Ishikawa (cell line): ENCODE measurements around the gene SRRM2.

ENCODE experiments used
- CEBPB ChIP-seq: IDR thresholded peaks from 2 replicates; pipeline ENCODE4 v1.6.1; 2012
- CREB1 ChIP-seq: IDR thresholded peaks from 2 replicates; pipeline ENCODE4 v1.6.1; 2012; ENCODE audit warnings: low read depth
- EGR1 ChIP-seq: IDR thresholded peaks from 2 replicates; pipeline ENCODE4 v1.6.1; 2012
- EP300 ChIP-seq: IDR thresholded peaks from 2 replicates; pipeline ENCODE4 v1.6.1; 2012; ENCODE audit warnings: borderline replicate concordance
- FOXM1 ChIP-seq: IDR thresholded peaks from 2 replicates; pipeline ENCODE4 v1.6.1; 2012; ENCODE audit warnings: low read depth, borderline replicate concordance
- MAX ChIP-seq: IDR thresholded peaks from 2 replicates; pipeline ENCODE4 v1.6.1; 2012
- NFIC ChIP-seq: IDR thresholded peaks from 2 replicates; pipeline ENCODE4 v1.6.1; 2012
- RAD21 ChIP-seq: IDR thresholded peaks from 2 replicates; pipeline ENCODE4 v1.6.1; 2012; ENCODE audit warnings: low read depth
- REST ChIP-seq: IDR thresholded peaks from 2 replicates; pipeline ENCODE4 v1.6.1; 2012; ENCODE audit warnings: low read depth, mild to moderate bottlenecking
- TAF1 ChIP-seq: IDR thresholded peaks from 2 replicates; pipeline ENCODE4 v1.6.1; 2012; ENCODE audit warnings: low read depth, mild to moderate bottlenecking
- TCF12 ChIP-seq: IDR thresholded peaks from 2 replicates; pipeline ENCODE4 v1.6.1; 2012; ENCODE audit warnings: low read depth
- TEAD4 ChIP-seq: IDR thresholded peaks from 2 replicates; pipeline ENCODE4 v1.6.1; 2012
- YY1 ChIP-seq: IDR thresholded peaks from 2 replicates; pipeline ENCODE4 v1.6.1; 2012; ENCODE audit warnings: low read depth
- ZBTB7A ChIP-seq: IDR thresholded peaks from 2 replicates; pipeline ENCODE4 v1.6.1; 2012; ENCODE audit warnings: low read depth
- TF ChIP-seq, protein P1 (sequence below): IDR thresholded peaks from 2 replicates; pipeline ENCODE4 v1.6.1; 2012

The SRRM2 gene

DNA sequence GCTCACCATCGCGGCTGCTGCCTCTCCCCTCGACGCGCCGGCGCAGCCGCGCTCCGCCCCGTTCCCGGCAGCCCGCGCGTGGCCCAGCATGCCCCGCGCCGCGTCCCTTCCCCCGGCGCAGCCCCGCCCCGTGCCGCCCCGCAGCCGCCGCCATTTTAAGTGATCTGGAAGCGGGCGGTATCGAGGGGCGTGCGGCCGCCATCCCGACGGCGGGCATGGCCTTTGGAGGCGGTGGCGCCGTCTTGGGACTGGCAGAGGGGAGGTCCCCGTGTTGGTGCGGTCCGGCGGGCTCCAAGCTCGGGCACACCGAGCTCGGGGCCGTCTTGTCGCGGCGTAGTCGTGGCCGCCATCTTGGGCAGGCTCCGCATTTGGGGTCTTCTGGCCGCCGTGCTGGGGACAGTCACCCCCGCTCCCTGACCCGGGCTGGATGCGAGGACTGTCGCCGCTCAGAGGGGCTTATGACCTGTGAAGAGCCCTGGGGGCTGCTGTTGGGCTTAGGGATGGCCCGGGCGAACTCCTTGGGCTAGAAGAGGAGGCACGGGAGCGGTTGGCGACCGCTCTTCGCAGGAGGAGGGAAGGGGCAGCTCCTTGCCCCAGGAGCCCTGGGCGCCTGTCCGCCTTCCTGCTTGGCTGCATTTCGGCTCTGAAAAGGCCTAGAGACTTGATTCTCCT, 24.9 kb downstream of the SRRM2 start, which contains the start of gene ELOB:
Gene ELOB (minus strand): TSS at position 50 of the 672 bp plus-strand sequence. CDS start 41 bp downstream, at position 9.
- TF ChIP-seq EP300, result no peak; the same call in 1 of the 2 replicates
- TF ChIP-seq EGR1, result peak; percentile 23; the same call in 1 of the 2 replicates
- 0 out of 2 replicates have a peak, but pooled peaks have one; percentile 12 for TF ChIP-seq REST
- TF ChIP-seq TEAD4, result peak; percentile 70
- TF ChIP-seq CEBPB, result no peak
- TF ChIP-seq, protein P1, sequence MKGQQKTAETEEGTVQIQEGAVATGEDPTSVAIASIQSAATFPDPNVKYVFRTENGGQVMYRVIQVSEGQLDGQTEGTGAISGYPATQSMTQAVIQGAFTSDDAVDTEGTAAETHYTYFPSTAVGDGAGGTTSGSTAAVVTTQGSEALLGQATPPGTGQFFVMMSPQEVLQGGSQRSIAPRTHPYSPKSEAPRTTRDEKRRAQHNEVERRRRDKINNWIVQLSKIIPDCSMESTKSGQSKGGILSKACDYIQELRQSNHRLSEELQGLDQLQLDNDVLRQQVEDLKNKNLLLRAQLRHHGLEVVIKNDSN, result no peak
- peak; percentile 61; the same call in 1 of the 2 replicates for TF ChIP-seq ZBTB7A
- no peak for TF ChIP-seq RAD21
- peak; percentile 97 for TF ChIP-seq TAF1
- TF ChIP-seq TCF12, result no peak
- 0 out of 2 replicates have a peak, but pooled peaks have one; percentile 6 for TF ChIP-seq NFIC
- TF ChIP-seq CREB1, result peak; percentile 36; the same call in 1 of the 2 replicates
- peak; percentile 96 for TF ChIP-seq YY1
- no peak for TF ChIP-seq FOXM1
- peak; percentile 51 for TF ChIP-seq MAX

- no peak for TF ChIP-seq TAF1
- no peak for TF ChIP-seq YY1
- TF ChIP-seq NFIC, result no peak
- no peak for TF ChIP-seq MAX
Observed at GRCh38 chr16:2777903-2778629, 25.6 kb downstream of the SRRM2 start.

DNA sequence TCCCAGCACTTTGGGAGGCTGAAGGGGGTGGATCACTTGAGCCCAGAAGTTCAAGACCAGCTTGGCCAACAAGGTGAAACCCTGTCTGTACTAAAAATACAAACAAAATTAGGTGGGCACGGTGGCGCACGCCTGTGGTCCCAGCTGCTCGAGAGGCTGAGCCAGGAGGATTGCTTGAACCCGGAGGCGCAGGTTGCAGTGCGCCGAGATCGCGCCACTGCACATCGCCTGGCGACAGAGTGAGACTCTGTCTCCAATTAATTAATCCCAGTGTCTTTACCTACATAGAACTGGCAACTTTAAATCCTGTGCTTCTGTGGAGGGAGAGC, 26.2 kb downstream of the SRRM2 start:
- TF ChIP-seq CEBPB (no peak), ZBTB7A (no peak), EP300 (no peak), NFIC (no peak), CREB1 (no peak), TEAD4 (no peak), EGR1 (no peak), TCF12 (no peak), FOXM1 (no peak), YY1 (no peak), REST (no peak), RAD21 (no peak), MAX (no peak), TAF1 (no peak)
- TF ChIP-seq, protein P1, result no peak

GRCh38 chr16:2779151-2779920, 26.9 kb downstream of the SRRM2 start:
- TF ChIP-seq EGR1 (no peak), CREB1 (no peak), ZBTB7A (no peak), TCF12 (no peak), EP300 (no peak), NFIC (no peak), CEBPB (no peak), FOXM1 (no peak), RAD21 (no peak), YY1 (no peak), REST (no peak), TAF1 (no peak), MAX (no peak), TEAD4 (no peak)
- TF ChIP-seq, protein P1, result no peak
